GM04503 (cell line): ENCODE results near the gene TTC32.
"Not testable (repeated sequence)": the region's sequence is repeated elsewhere in the genome, so short reads cannot be mapped to it uniquely, and the experiment has no call there.

Experiments used
- DNase-seq: peaks from one replicate; pipeline ENCODE4 v3.0.0-alpha.2; 2012; ENCODE audit warnings: low read depth

The TTC32 gene

DNA sequence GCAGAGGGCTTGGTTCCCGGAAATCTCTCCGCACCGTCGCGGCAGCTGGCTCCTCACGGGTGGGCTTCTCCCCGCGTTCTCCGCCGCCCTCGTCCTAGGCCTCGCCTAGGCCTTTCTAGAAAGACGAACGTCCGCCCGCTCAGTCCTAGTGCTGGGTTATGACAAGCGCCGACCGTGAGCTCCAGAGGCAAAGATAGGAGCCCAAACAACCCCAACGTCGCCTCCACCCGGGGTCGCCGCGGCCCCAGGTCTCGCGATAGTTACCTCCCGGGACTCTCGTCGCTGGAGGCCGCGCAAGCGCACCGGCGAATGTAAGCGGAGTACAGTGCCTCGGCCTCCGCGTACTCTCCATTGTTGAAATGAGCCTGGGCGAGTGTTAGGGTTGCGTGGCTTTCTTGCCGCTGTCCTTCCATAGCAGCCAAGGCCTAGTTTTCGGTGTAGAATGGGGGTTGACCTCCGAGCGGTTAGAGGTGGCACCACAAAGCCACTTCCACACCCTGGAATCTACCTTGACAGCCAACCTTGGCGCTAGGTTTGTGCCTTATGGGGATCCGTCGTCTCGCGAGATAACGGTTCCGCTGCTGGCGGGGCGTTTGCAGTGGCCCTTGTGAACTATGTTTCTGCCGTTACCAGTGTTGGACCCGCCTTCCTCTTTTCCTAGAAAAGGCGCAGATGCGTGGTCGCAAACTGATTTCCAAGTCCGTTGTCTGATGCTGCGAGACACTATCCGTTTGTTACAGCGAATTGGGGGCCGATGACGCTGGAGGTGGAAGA, at the start of gene TTC32:
Gene TTC32 (minus strand): TSS at position 542 of the 774 bp plus-strand sequence. CDS start 129 bp downstream, at position 413.
- DNase-seq = peak; percentile 87

DNA sequence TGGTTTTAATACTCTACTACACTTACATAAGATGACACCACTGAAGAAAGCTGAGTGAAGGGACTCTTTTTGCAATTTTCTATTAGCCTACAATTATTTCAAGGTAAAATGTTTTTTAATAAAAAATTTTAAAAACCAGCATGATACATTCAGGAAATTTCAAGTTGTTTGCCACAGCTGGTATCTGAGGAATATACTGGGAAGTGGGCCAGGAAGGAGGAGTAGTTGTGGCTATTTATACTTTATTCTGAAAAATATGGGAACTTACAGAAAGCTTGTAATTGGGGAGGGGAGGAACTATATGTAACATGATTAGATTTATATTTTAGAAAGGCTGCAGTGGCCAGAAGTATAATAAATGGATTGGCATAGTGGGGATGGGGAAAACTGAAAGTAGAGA, 47.3 kb upstream of the TTC32 start:
- DNase-seq = peak; percentile 4

DNA sequence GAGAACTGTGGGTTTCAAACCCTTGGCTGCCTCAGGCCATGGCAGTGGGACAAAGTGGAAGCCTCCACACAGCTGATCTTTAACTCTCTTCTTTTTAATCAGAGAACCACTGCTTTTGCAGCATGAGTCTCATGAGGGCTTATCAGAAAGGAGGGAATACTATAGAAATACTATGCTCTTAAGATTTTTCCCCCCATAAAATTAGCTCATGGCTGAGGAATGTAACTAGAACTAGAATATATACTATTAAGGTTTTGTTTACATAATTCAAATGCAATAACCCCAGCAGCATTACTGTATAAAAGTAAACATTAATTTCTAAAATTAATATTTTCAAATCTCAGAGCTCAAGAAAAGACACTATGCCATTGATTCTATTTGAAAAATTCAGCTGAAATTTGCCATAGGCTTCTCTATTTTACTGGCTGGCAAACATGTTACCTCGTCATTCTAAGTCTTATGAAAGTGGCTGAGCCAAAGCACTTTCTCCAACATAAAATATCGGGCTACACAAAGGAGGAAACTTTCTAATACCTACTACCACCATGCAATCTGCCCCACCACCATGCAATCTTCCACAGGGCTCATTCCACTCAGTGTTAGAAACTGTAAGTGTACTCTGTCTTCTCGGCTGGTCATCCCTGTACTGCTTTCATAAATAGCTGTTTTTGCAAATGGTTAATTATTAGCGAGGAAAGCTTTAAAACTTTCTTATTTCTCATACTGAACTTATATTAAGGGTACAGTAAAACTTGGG, 45.6 kb upstream of the TTC32 start:
- no peak for DNase-seq

DNA sequence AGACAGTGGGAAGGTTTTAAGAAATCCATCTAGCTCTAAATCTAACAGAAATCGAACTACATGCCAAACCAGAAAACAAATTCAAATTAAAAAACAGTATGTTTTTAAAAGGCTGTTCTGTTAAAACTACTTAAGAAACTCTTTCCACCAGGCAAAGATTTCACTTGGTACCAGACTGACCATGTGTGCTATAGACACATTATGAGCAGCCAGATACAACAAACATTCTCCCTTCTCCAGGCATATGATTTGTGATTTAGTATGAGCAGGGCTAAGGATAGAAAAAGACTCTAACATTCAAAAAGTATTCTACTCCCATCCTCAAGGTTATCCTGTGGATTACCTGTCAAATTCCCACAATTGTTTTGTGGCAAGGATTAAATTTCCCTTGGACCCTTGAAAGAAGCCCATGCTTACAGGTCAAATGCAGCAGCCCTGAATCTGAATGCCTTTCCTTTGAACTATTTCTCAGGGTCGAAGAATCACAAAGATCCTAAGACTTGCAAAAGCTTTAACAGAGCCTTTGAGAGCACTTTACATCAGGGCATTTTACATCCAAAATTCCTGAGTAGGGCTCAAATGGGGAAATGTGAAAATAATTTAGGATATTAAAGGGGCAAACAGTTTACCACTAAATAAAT, 42.5 kb upstream of the TTC32 start:
- DNase-seq = no peak

DNA sequence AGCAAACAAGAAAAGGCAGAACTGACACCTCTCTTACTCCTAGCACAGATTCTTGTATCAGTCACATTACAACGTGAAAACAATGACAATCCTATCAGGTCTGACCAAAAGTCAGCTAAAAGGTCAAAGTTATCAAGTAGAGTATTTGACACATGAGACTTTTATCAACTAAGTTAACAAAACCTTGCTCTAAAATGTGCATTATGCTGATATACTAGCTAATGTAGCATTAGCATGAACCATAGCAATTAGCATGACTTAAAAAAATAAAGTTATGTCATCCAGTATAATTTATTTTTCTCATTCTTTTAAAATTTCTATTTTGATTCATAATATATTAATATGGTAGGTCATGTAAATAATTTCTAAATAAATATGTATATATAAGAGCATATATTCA, 41.4 kb upstream of the TTC32 start:
- DNase-seq = no peak

DNA sequence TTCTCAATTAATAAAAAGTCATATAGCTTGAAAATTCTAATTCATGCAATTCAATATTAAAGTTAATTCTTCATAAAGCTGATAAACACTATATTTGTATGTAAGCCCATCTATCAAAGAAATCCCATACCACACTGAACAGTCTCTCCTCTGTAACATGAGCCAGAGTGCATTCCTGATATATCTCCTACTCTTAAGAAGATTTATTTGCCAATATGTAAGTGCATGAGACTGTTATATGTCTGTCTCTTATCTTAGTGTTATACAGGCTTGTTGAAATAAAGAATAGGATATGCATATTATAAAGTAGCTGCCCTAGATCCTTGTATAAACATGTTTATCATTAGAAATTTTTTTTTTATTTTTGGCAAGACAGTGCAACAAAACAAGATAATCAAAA, 40.4 kb upstream of the TTC32 start:
- no peak for DNase-seq

DNA sequence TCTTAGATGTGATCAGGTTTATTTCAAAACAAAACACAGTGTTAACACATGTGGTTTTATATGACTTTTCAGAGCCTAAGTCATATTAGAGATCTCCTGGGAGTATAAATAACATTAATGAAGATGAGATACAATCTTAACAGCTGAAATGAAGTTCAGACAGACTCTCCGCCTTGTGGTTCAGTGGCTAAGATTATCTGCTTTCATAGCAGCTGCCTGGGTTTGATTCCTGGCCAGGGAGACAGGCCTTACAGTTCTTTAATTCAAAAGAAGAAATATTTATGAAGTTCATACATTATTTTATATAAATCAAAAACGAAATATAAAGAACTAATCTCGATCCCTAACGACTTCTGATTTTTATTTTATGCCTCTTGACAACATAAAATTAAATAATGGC, 35.2 kb upstream of the TTC32 start:
- no peak for DNase-seq

DNA sequence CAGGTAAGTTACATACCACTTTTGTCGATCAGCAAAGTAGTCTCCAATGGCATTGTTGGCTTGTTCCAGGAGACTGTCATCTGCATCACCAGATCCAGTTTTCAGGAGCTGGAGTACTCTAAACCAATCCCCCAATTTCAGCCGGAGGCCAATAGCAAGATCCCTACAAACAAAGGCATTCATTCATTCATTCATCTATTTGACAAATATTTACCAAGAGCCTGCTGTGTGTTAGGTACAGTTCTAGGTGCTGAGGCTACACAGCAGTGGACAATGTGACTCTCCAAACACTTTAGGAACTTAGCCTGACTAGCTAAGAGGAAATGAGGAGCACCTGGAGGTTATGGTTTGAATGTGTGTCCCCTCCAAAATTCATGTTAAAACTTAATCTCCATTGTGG, 34.4 kb upstream of the TTC32 start:
- DNase-seq = no peak

DNA sequence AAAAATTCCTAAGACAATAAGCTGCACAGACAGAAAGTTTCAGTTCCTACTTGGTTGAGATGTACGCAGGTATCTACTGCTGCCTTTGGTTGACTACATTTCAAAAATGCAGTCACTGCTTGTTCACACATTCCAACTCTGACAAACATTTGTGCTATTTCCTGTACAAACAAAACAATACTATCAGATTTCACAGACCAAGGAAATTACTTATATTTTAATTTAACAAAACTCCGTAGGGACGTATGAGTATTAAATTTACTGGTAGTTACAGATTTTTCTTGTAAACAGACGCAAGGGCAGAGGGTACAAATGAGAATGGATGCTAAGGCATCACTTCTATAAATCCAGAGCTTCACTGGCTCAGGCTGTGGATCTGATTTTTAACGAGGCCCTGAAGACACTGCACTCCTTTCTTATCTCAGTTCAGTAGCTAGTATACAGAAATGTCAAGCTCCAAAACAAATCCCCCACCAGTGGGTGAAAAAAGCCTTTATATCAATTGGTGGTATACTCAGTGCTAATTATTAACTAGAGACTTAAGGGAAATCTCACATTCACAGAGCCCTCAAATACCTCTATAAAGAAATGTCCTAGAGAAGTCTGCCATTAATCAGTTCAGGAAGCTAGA, 31.7 kb upstream of the TTC32 start:
- peak; percentile 37 for DNase-seq

DNA sequence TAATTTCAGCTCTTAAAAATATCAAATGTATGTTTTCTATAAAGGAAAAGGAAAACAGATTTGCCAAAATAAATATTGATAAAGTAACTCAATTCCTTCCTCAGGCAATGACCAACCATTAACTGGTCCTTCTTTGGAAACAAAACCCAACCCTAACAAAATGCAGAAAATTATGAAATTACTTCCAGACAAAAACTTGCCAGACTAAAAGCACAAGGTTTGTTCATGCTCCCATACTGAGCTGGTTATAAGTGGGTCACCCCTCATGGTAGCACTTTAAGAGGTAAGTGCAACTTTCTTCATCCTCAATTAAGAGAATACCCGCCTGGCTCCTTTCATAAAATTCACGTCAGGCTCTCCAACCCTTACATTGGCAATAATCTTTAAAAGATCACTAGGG, 31.1 kb upstream of the TTC32 start:
- DNase-seq = no peak

DNA sequence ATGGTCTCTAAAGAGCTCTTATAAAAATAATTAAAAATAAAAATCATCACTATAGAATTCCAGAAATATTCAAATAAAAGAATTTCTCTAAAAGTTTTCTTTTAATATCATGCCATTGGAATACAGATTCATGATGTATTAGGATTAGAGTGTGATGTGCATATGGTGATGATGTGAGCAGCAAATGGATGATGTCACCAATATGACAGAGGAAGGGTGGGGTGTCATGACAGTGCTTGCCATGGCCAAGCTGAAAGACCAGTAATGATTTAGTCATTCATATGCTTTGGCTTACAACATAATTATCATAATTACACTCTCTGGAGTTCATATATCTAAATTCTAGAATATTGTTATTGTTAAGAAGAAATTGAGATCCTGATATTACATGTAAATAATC, 27.4 kb upstream of the TTC32 start:
- no peak for DNase-seq

DNA sequence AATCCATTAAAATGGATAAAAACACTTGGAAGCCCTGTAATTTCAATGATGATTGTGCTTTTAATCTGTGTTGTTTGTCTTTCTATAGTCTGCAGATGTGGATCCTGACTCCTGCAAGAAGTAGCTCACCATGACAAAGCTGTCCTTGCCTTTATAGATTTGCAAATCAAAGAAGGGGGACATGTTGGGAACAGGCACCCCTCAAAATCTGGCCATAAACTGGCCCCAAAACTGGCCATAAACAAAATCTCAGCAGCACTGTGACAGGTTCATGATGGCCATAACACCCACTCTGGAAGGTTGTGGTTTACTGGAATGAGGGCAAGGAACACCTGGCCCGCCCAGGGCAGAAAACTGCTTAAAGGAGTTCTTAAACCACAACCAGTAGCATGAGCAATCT, 26.0 kb upstream of the TTC32 start:
- DNase-seq = not testable (repeated sequence)

DNA sequence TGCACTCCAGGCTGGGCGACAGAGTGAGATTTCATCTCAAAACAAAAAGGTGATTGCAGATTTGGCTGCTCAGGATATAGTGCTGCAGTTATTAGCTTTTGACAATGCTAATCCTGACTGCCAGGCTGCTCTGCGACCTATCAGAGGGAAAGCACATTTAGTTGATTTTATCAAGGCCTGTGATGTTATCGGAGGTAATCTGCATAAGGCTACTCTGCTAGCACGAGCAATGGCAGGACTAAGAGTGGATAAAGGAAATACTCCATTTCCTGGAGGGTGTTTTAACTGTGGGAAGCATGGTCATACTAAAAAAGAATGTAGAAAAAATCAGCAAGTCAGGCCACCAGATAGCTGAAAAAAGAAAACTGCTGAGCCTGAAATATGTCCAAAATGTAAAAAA, 22.7 kb upstream of the TTC32 start:
- DNase-seq = not testable (repeated sequence)

DNA sequence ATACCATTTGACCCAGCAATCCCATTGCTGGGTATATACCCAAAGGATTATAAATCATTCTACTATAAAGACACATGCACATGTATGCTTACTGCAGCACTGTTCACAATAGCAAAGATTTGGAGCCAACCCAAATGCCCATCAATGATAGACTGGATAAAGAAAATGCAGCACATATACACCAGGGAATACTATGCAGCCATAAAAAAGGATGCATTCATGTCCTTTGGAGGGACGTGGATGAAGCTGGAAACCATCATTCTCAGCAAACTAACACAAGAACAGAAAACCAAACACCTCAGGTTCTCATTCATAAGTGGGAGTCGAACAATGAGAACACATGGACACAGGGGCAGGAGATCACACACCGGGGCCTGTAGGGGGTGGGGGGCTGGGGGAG, 20.4 kb upstream of the TTC32 start:
- not testable (repeated sequence) for DNase-seq

DNA sequence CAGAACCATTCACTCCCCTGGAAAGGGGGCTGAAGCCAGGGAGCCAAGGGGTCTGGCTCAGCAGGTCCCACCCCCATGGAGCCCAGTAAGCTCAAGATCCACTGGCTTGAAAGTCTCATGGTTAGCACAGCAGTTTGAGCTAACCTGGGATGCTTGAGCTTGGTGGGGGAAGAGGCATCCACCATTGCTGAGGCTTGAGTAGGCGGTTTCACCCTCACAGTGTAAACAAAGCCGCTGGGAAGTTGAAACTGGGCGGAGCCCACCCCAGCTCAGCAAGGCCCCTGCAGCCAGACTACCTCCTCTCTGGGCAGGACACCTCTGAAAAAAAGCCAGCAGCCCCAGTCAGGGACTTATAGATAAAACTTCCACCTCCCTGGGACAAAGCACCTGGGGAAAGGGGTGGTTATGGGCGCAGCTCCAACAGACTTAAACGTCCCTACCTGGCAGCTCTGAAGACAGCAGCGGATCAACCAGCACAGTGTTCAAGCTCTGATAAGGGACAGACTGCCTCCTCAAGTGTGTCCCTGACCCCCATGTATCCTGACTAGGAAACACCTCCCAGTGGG, 14.7 kb upstream of the TTC32 start:
- DNase-seq = no peak

DNA sequence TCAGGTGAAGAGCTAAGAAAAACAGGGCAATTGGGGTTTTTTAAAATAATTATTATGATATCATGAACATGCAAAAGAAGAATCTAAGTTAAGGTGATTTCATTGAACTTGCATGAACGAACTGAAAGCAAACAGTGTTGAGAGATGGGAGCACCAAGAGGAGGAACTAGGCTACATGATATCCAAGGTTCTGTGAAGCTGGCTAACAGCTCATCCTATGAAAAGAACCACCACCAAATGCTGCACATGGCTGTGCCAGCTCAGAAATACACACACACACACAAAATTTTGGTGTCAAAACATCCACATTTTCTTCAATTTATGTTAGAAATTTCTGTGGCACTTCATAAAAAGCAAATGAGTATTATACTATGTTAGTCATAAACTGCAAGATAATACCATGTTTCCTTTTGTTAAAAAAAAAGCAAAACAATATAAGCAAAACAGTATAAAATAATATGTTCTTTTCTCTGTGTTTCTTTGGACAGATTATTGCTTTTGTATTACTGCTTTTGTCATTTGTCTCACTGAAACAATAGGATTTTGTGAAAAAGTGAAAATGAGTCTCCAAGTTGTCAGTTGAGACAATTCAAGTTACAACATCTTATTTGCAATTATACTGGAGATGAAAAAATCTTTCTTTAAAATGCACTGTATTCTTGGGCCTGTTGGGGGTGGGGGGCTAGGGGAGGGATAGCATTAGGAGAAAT, 12.6 kb upstream of the TTC32 start:
- DNase-seq = no peak

DNA sequence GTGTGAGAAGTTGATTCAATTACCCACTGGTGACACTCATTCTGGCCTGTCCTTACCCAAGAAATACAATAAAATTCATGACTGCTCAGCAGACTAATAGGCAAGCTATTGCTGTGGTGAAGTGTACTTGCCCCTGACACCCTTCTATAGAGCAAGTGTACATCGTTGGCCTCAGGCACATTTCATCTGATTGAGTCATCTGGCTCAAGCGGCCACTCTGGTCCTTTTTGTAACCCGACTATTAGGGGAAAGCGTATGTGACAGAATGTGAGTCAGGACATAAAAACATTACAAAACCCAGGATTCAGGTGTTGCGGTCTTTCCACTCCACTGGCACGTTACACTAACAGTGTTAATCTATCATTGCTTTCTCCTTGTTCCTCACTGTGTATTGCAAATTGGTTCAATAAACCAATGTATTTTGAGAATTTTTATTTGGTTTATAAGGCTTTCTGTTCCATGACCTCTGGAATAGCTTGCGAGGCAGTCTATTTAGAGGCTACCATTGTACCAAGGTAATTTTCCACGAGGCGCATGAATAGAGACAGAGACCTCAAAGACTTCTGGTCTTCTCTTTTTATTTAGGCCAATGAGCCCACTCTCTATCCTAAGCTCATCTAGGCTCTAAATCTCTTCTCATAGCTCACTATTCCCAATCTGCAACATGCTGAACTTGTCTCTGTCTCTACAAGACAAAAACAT, 10.2 kb upstream of the TTC32 start:
- DNase-seq = peak; percentile 58

DNA sequence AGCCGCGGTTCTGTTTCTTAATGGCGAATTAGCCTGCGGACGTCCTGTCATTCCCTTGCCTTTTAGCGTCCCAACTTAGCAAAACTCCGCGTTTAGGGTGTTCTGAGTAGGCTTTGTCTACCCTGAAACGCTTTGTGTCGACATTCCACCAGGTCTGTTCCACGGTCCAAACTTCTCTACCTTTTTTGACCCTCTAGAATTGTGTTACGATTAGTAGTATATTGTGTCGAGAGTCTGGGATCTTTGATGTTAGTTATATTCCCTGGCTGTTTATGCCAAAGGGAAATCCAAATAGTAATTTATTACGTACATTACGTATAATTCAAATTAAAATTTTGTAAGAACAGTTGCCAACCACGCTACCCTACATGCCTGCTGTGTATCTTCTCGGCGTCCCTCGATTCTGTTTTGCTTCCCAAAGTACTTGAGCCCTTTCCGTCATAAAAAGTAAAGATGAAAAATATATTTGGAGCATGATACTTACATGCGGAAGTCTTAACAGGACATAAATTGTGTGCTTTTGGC, 495 bp upstream of the TTC32 start:
- DNase-seq = no peak

DNA sequence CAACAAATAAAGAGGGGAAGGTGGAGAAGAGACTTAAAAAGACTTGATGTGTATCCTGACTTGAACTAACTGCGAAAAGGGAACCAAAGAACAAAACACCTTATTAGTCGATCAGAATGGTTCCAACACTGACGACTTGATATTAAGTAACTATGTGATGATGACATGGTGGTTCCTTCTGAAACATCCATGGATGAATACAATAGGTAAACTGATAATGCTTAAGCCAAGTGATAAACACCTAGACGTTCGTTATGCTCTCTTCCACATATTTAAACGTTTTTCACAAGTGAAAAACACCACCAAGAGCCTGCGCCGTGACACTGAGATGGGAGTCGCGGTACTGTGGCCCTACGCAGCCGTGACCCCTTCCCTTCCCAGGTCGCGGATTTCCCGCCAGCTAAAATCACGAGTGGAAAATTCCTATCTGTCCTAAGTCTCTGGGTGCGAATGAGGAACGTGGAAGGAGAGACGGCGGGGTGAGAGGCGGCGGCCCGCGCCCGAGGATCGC, 797 bp downstream of the TTC32 start:
- DNase-seq = no peak
